SK-N-SH (cell line): ENCODE measurements around the gene FLRT1. TPM values are rescaled to one million over a fixed set of nuclear protein-coding genes. Genes with fewer than 3 reads are reported as not detected.

Source experiments
- CTCF ChIA-PET: fragments of 300-600, 350-600 bp; formaldehyde crosslinking; extraction: SDS; loops from one replicate; lab custom pipeline; 2021; lab: Yijun Ruan, JAX
- POLR2A ChIA-PET: fragments of 350-600 bp; sonication (Branson Sonifier 250); formaldehyde crosslinking; extraction: SDS; loops from one replicate; lab custom pipeline; 2020; ENCODE audit warnings: antibody characterized with exemption, inconsistent platforms; lab: Yijun Ruan, JAX
- DNase-seq: peaks from one replicate; pipeline ENCODE4 v3.0.0; 2012
- H2AFZ ChIP-seq: fragments of 200-600 bp; sonication (generic); 2 replicates; pipeline ENCODE4 v1.8.1; 2016; ENCODE audit warnings: antibody characterized with exemption, mild to moderate bottlenecking, low read depth
- H3F3A ChIP-seq: fragments of 200-600 bp; sonication (generic); replicated peaks from 2 replicates; pipeline ENCODE3; 2016; ENCODE audit warnings: antibody characterized with exemption, mild to moderate bottlenecking; ENCODE audit not compliant: insufficient read depth
- H3K27ac ChIP-seq, 2 experiments: fragments of 200-500 bp in 1 of 2; fragments of 200-600 bp in 1 of 2; sonication (Bioruptor generic) in 1 of 2; sonication (generic), shearing (Covaris generic) in 1 of 2; 2 replicates each; pipeline versions ENCODE4 v1.5.1 to v1.6.1; 2014 to 2016; ENCODE audit warnings: low read depth in 2 of 2, inconsistent platforms in 1 of 2, low read length in 1 of 2, mild to moderate bottlenecking in 1 of 2, mixed read lengths in 1 of 2
- H3K27me3 ChIP-seq: fragments of 200-600 bp; sonication (generic), shearing (Covaris generic); 2 replicates; pipeline ENCODE4 v1.6.1; 2016; ENCODE audit warnings: mixed run types; ENCODE audit not compliant: insufficient read depth
- H3K36me3 ChIP-seq, 2 experiments: fragments of 200-500 bp in 1 of 2; fragments of 200-600 bp in 1 of 2; sonication (Bioruptor generic) in 1 of 2; sonication (generic) in 1 of 2; replicated peaks in 1 of 2; 2 replicates each; pipeline versions ENCODE3 to v1.5.1; 2014 to 2016; ENCODE audit warnings: low read length in 1 of 2, mild to moderate bottlenecking in 1 of 2; ENCODE audit not compliant: insufficient read depth in 2 of 2, control insufficient read depth in 1 of 2
- H3K4me1 ChIP-seq, 2 experiments: fragments of 200-500 bp in 1 of 2; fragments of 200-600 bp in 1 of 2; sonication (Bioruptor generic) in 1 of 2; sonication (generic), shearing (Covaris generic) in 1 of 2; 2 replicates each; pipeline versions ENCODE4 v1.5.1 to v1.6.1; 2014 to 2016; ENCODE audit warnings: low read depth in 1 of 2, low read length in 1 of 2, mixed run types in 1 of 2; ENCODE audit not compliant: insufficient read depth in 2 of 2, control insufficient read depth in 1 of 2
- H3K4me2 ChIP-seq: fragments of 200-600 bp; sonication (generic), shearing (Covaris generic); 2 replicates; pipeline ENCODE4 v1.6.1; 2017; ENCODE audit warnings: mixed run types
- H3K4me3 ChIP-seq, 2 experiments: fragments of 200-500 bp in 1 of 2; fragments of 200-600 bp in 1 of 2; sonication (Bioruptor generic) in 1 of 2; sonication (generic), shearing (Covaris generic) in 1 of 2; 2 replicates each; pipeline versions ENCODE4 v1.5.1 to v1.8.1; 2014 to 2016; ENCODE audit warnings: low read depth in 2 of 2, inconsistent platforms in 1 of 2, low read length in 1 of 2, mild to moderate bottlenecking in 1 of 2, mixed read lengths in 1 of 2, moderate library complexity in 1 of 2
- H3K79me2 ChIP-seq: fragments of 200-600 bp; sonication (generic); 2 replicates; pipeline ENCODE4 v1.8.1; 2017; ENCODE audit warnings: mild to moderate bottlenecking; ENCODE audit not compliant: insufficient read depth
- H3K9ac ChIP-seq: fragments of 200-600 bp; sonication (generic); 2 replicates; pipeline ENCODE4 v1.6.1; 2017; ENCODE audit warnings: mixed run types
- H3K9me2 ChIP-seq: fragments of 200-600 bp; sonication (generic); 2 replicates; pipeline ENCODE4 v1.6.1; 2017; ENCODE audit warnings: mixed run types
- H3K9me3 ChIP-seq: fragments of 200-600 bp; sonication (generic); 2 replicates; pipeline ENCODE4 v1.6.1; 2017; ENCODE audit warnings: mixed run types, mild to moderate bottlenecking, moderate library complexity
- H4K20me1 ChIP-seq: fragments of 200-600 bp; sonication (generic); 2 replicates; pipeline ENCODE4 v1.6.1; 2017; ENCODE audit warnings: mild to moderate bottlenecking, mixed run types; ENCODE audit not compliant: insufficient read depth
- ELF1 ChIP-seq: IDR thresholded peaks from 2 replicates; pipeline ENCODE4 v1.4.0; 2012
- EP300 ChIP-seq, 2 experiments: IDR thresholded peaks; 2 replicates each; pipeline versions ENCODE4 v1.4.0 to v1.6.1; 2012; ENCODE audit warnings: borderline replicate concordance in 1 of 2, low read depth in 1 of 2, low read length in 1 of 2
- FOXJ3 ChIP-seq: sonication (generic); formaldehyde crosslinking; IDR thresholded peaks from 2 replicates; pipeline ENCODE4 v1.5.1; 2020; ENCODE audit warnings: mild to moderate bottlenecking, missing genetic modification reagents
- FOXM1 ChIP-seq: IDR thresholded peaks from 2 replicates; pipeline ENCODE4 v1.4.0; 2012; ENCODE audit warnings: low read depth, mild to moderate bottlenecking
- GABPA ChIP-seq: IDR thresholded peaks from 2 replicates; pipeline ENCODE4 v1.4.0; 2012; ENCODE audit warnings: low read depth, mild to moderate bottlenecking
- GATA2 ChIP-seq: sonication (generic); formaldehyde crosslinking; IDR thresholded peaks from 2 replicates; pipeline ENCODE4 v1.5.0; 2020; ENCODE audit warnings: mild to moderate bottlenecking, missing genetic modification reagents
- MEF2A ChIP-seq: IDR thresholded peaks from 2 replicates; pipeline ENCODE4 v1.4.0; 2012; ENCODE audit warnings: low read depth, borderline replicate concordance
- NRF1 ChIP-seq: IDR thresholded peaks from 2 replicates; pipeline ENCODE4 v1.6.1; 2012; ENCODE audit warnings: low read depth, mild to moderate bottlenecking, low read length
- POLR2AphosphoS5 ChIP-seq: IDR thresholded peaks from 2 replicates; pipeline ENCODE4 v1.6.1; 2012; ENCODE audit warnings: low read depth, low read length
- RCOR1 ChIP-seq: fragments of 150-350 bp; IDR thresholded peaks from 2 replicates; pipeline ENCODE4 v1.6.1; 2017; ENCODE audit warnings: antibody characterized with exemption, low read length
- RXRA ChIP-seq: IDR thresholded peaks from 2 replicates; pipeline ENCODE4 v1.4.0; 2012; ENCODE audit warnings: low read depth, mild to moderate bottlenecking, borderline replicate concordance
- SIN3A ChIP-seq: IDR thresholded peaks from 2 replicates; pipeline ENCODE4 v1.6.1; 2012; ENCODE audit warnings: low read depth, mild to moderate bottlenecking, low read length, moderate library complexity, borderline replicate concordance
- SMC3 ChIP-seq: IDR thresholded peaks from 2 replicates; pipeline ENCODE4 v1.6.1; 2012; ENCODE audit warnings: low read depth, low read length, improper control_type of control experiment
- TEAD4 ChIP-seq: IDR thresholded peaks from 2 replicates; pipeline ENCODE4 v1.4.0; 2012; ENCODE audit warnings: mild to moderate bottlenecking, borderline replicate concordance; ENCODE audit not compliant: insufficient read depth
- USF1 ChIP-seq: IDR thresholded peaks from 2 replicates; pipeline ENCODE4 v1.4.0; 2012; ENCODE audit warnings: low read depth, borderline replicate concordance
- ZBTB33 ChIP-seq: IDR thresholded peaks from 2 replicates; pipeline ENCODE4 v1.4.0; 2012; ENCODE audit warnings: low read depth, borderline replicate concordance
- WGBS: methylation state at CpG from one replicate; pipeline ENCODE4 v1.1.6; 2017; ENCODE audit warnings: low lambda C conversion rate; 5-methylcytosine and 5-hydroxymethylcytosine counted together
- polyA plus RNA-seq, 3 experiments: library from polyadenylated mRNA; depleted of rRNA; stranded (reverse); fragments of >200 nt; gene quantifications; 2 replicates each; pipeline ENCODE4 v1.2.3, GENCODE V29; 2012
- TF ChIP-seq, protein P1 (sequence below): IDR thresholded peaks from 2 replicates; pipeline ENCODE4; 2012
- TF ChIP-seq, protein P2 (sequence below): fragments of 200-600 bp; sonication (generic); IDR thresholded peaks from 2 replicates; pipeline ENCODE4 v1.6.1; 2017; ENCODE audit warnings: antibody characterized with exemption, mild to moderate bottlenecking, moderate library complexity
- TF ChIP-seq, protein P3 (sequence below): fragments of 150-350 bp; IDR thresholded peaks from 2 replicates; pipeline ENCODE4 v1.6.1; 2017; ENCODE audit warnings: antibody characterized with exemption, low read length, low read depth, borderline replicate concordance
- TF ChIP-seq, protein P4 (sequence below): IDR thresholded peaks from 2 replicates; pipeline ENCODE4 v1.4.0; 2012; ENCODE audit warnings: low read depth

FLRT1 gene
- polyA plus RNA-seq, 1 of the 3 experiments (the other 2 are of a cell fraction), result 0.03 TPM

- H3K9ac ChIP-seq, result no peak overlapping the region
- ChIA-PET CTCF (interaction anchor here (0.7 to 2.6 kb wide), 12 partner anchors 9 to 144 kb away, joined by 3 to 17 read pairs (median 3); partner anchors contain the start of gene FLRT1), POLR2A (interaction anchor here (0.7 to 2.1 kb wide), 5 partner anchors 8 to 140 kb away, joined by 3 to 7 read pairs (median 4); no protein-coding TSS in a partner anchor)
- H2AFZ ChIP-seq, result no peak overlapping the region
- peaks cover 10% of the 10 kb centered on the region; the same call in 1 of the 2 replicates for H4K20me1 ChIP-seq
- H3K36me3 ChIP-seq, result peaks cover 0 to 6% of the 10 kb centered on the region in 2 experiments
- H3K4me3 ChIP-seq, result no peak overlapping the region
- H3K4me1 ChIP-seq, result peaks cover 0 to 13% of the 10 kb centered on the region in 2 experiments; a peak in 2 of 4 replicates
- H3K9me3 ChIP-seq, result no peaks in the 10 kb centered on the region
- H3K9me2 ChIP-seq, result no peaks in the 10 kb centered on the region
- H3K79me2 ChIP-seq, result no peaks in the 10 kb centered on the region
- WGBS, result 96% methylated on average over 19 of the region's 26 CpGs
- TF ChIP-seq EP300 (IDR thresholded peaks at IDR 0.05; ENCODE audit: borderline replicate concordance in 1 of 2, low read depth in 1 of 2, low read length in 1 of 2) (no peak), FOXJ3 (CRISPR knock-in tag) (no peak), POLR2AphosphoS5 (no peak), SIN3A (no peak), GABPA (no peak), RXRA (no peak), RCOR1 (no peak), MEF2A (no peak), USF1 (no peak), SMC3 (no peak), ELF1 (no peak), NRF1 (no peak), TEAD4 (no peak), ZBTB33 (no peak), GATA2 (CRISPR knock-in tag) (no peak), FOXM1 (no peak)
- TF ChIP-seq, protein P1, sequence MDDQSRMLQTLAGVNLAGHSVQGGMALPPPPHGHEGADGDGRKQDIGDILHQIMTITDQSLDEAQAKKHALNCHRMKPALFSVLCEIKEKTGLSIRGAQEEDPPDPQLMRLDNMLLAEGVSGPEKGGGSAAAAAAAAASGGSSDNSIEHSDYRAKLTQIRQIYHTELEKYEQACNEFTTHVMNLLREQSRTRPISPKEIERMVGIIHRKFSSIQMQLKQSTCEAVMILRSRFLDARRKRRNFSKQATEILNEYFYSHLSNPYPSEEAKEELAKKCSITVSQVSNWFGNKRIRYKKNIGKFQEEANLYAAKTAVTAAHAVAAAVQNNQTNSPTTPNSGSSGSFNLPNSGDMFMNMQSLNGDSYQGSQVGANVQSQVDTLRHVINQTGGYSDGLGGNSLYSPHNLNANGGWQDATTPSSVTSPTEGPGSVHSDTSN, result no peak
- TF ChIP-seq, protein P2, sequence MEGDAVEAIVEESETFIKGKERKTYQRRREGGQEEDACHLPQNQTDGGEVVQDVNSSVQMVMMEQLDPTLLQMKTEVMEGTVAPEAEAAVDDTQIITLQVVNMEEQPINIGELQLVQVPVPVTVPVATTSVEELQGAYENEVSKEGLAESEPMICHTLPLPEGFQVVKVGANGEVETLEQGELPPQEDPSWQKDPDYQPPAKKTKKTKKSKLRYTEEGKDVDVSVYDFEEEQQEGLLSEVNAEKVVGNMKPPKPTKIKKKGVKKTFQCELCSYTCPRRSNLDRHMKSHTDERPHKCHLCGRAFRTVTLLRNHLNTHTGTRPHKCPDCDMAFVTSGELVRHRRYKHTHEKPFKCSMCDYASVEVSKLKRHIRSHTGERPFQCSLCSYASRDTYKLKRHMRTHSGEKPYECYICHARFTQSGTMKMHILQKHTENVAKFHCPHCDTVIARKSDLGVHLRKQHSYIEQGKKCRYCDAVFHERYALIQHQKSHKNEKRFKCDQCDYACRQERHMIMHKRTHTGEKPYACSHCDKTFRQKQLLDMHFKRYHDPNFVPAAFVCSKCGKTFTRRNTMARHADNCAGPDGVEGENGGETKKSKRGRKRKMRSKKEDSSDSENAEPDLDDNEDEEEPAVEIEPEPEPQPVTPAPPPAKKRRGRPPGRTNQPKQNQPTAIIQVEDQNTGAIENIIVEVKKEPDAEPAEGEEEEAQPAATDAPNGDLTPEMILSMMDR, result no peak
- TF ChIP-seq, protein P3, sequence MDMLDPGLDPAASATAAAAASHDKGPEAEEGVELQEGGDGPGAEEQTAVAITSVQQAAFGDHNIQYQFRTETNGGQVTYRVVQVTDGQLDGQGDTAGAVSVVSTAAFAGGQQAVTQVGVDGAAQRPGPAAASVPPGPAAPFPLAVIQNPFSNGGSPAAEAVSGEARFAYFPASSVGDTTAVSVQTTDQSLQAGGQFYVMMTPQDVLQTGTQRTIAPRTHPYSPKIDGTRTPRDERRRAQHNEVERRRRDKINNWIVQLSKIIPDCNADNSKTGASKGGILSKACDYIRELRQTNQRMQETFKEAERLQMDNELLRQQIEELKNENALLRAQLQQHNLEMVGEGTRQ, result no peak
- TF ChIP-seq, protein P4, sequence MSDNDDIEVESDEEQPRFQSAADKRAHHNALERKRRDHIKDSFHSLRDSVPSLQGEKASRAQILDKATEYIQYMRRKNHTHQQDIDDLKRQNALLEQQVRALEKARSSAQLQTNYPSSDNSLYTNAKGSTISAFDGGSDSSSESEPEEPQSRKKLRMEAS, result no peak
- H3K4me2 ChIP-seq, result no peak overlapping the region
- H3K27ac ChIP-seq, result peak overlapping the region in 1 of 2 experiments; percentile 81; a peak in 2 of 4 replicates
- no peaks in the 10 kb centered on the region for H3F3A ChIP-seq
- DNase-seq, result no peak
- H3K27me3 ChIP-seq, result no peaks in the 10 kb centered on the region
These were observed 27.3 kb upstream of the FLRT1 start for GRCh38 chr11:64008283-64008913.
